Activated T-cell treated with anti-CD3 and anti-CD28 coated beads, Interleukin-2, amount 50 U/mL, for 48 hours (primary cell): ENCODE measurements around the gene TMEM178B.

ENCODE experiments used
- DNase-seq, 2 experiments: peaks; one replicate each; pipeline ENCODE4 v3.0.0-alpha.2; 2020

Gene TMEM178B

DNA sequence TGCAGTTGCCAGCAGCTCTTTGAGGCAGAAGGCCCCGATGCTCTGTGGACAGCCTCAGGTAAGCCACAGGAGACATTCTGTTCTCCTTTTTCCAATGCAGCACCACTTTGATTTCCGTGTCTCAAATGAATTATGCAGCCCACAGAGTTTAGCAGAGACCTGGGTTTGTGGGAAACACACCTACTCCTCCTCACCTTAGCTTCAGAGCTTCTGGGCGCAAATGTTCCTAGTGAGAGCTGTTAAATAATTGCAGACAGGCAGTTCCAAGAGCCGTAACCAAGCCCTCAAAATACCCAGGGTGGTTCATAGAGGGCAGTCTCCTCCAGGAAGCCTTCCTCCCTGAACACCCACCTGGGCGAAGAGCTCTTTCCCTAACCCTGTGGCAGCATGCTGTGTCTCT, 408.1 kb downstream of the TMEM178B start:
- DNase-seq = no peak

DNA sequence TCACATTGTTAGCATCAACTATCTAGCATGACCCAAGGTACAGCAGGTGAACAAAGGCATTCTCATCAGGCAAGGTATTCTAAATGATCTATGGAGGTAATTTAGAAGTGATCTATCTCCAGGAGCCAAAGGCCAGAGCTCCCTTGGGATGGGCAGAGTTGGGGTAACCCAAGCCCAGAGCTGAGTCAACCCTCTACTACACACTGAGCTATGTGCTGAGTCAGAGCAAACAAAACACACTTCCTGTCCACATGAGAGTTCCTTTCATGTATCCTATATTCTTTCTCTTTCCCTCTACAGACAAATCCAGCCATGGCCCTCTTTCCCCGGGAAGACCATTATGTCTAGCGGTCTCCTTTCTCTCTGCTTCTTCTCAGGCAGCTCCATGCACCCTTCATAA, 409.2 kb downstream of the TMEM178B start:
- DNase-seq = no peak

- no peak for DNase-seq
Observed at GRCh38 chr7:141484907-141485306, 411.0 kb downstream of the TMEM178B start.

DNA sequence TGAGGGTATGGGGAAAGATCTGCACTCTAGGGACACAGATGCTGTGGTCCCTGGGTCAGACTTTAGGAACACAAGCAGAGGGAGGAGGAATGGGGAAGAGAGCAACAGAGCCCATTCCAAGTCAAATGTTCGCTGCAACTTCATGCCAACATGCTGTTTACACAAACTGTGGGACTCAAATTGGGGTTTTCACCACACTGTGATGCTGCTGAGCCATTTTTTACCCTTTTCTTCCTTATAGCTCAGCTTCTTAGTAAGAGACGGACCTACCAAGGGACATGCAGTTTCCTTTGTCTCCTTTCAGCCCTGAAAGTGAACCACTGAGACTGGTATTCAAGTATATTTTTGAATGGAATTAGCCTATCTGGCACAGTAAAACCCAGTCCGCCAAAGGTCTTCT, 413.1 kb downstream of the TMEM178B start:
- no peak for DNase-seq

GRCh38 chr7:141490474-141490873, 416.6 kb downstream of the TMEM178B start:
- no peak for DNase-seq

DNA sequence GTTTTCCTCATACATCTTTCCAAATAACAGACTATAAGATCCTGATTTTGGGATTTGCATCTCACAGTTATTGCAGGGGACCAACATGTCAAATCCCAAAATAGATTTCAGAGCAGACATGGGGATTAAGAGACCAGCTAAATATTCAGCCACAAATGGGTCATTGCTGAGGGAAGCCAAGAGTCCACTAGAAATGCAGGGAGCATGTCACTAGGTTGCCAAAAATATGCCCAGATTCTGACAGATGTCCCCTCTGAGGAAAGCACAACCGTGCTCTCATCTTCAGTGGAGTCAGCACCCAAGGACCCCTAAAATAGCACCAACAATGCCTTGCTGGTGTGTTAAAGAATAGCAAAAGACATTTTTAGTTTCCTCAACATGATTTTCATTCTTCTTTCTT, 421.2 kb downstream of the TMEM178B start:
- no peak for DNase-seq

- DNase-seq = no peak
Observed at GRCh38 chr7:141497391-141497790, 423.5 kb downstream of the TMEM178B start.

- no peak for DNase-seq
Observed at GRCh38 chr7:141500608-141501007, 426.7 kb downstream of the TMEM178B start.

- DNase-seq = no peak
Observed at GRCh38 chr7:141501451-141501850, 427.6 kb downstream of the TMEM178B start.

DNA sequence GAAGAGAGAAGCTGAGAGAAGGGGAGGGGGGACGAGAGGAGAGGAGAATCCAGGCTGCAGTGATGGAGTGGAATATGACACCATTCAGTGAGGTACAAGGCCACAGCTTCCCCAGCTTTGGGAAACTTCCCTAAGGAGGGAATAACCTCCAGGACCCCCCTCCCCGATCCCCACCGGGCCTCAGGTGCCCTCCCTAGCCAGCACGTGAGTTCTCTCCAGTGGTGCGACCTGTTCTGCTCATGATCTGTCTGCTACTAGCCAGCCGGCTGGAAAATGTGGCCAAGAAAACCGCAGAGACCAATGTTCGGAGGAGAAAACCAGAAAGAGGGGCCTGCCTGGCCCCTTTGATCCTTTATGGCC, 437.4 kb downstream of the TMEM178B start:
- peak in 1 of 2 experiments; percentile 20 for DNase-seq

- peak; percentile 21 to 24 for DNase-seq
Observed at GRCh38 chr7:141511676-141512396, 438.0 kb downstream of the TMEM178B start.

GRCh38 chr7:141512597-141512996, 438.7 kb downstream of the TMEM178B start:
- DNase-seq = no peak

- DNase-seq = no peak
Observed at GRCh38 chr7:141513720-141514119, 439.9 kb downstream of the TMEM178B start.

- no peak for DNase-seq
Observed at GRCh38 chr7:141515941-141516340, 442.1 kb downstream of the TMEM178B start.

DNA sequence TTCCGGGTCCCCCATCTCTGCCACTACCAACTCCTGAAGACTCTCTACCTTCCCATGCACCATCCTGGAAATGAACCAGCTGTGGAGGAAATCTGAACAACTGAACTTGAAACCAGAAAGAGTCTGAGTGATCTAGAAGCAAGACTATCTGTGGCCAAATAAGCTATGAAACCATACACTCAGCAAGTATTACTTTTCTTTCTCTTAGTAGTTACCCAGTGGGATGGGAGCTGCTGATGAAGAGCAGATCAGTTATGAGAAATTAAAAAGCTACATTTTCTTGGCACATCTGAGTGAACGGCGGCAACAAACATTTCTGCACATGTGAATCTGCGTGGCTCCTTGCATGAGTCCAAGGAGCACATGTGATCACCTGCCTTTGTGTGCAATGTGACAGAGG, 445.8 kb downstream of the TMEM178B start:
- no peak for DNase-seq

GRCh38 chr7:141522657-141523342, 448.9 kb downstream of the TMEM178B start:
- no peak for DNase-seq

GRCh38 chr7:141525973-141526514, 452.2 kb downstream of the TMEM178B start:
- no peak for DNase-seq

DNA sequence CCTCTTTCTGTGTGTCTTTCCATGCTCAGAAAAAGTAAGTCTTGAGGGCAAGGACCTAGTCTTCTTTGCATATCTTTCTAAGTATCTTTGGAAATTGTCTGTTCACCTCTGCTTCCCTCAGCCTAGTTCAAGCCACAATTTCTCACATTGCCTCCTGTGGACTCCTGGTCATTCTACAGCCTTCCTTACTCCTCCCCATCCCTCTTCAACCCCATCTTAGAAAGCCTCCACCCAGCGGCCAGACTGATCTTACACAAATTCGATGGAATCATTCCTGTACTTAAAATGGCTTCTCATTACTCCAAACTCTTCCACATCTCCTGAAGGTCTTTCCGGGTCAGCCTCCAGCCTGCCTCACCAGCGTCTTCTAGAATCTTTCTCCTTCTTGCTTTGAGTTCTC, 453.2 kb downstream of the TMEM178B start:
- DNase-seq = no peak

- no peak for DNase-seq
Observed at GRCh38 chr7:141528399-141528798, 454.5 kb downstream of the TMEM178B start.
